GM13977 (cell line): ENCODE data around the gene IL11.
"Not testable (repeated sequence)": the region's sequence is repeated elsewhere in the genome, so short reads cannot be mapped to it uniquely, and the experiment has no call there.

ENCODE experiments used
- DNase-seq: peaks from one replicate; pipeline ENCODE4 v3.0.0; 2012; ENCODE audit warnings: low spot score
- CTCF ChIP-seq: IDR thresholded peaks from 2 replicates; pipeline ENCODE4 v1.5.1; 2012; ENCODE audit warnings: mild to moderate bottlenecking, control low read depth; ENCODE audit not compliant: insufficient read depth; ENCODE audit errors: extremely low read depth, missing control alignments
- in situ Hi-C: fragments of 300-500 bp; cut with MboI; formaldehyde crosslinking; loops from one replicate; pipeline ENCODE4 v1.12.0; 2022; ENCODE audit warnings: low sequenced_read_pairs, low pct_unique_long_range_greater_than_20kb, mixed read lengths, inconsistent platforms; ENCODE audit not compliant: unreplicated experiment

IL11 gene

GRCh38 chr19:55407800-55408532 is 37.7 kb upstream of the IL11 start:
- in situ Hi-C loops, result no loop called here
- TF ChIP-seq CTCF, result no peak

GRCh38 chr19:55407550-55407799 is 37.2 kb upstream of the IL11 start, which contains the start of gene UBE2S:
TSS of gene UBE2S (minus strand) at chr19:55407788. CDS start at chr19:55407589, 199 bp downstream.
- DNase-seq, in situ Hi-C loops: not testable (repeated sequence)

More at GRCh38 chr19:55407800-55408532, 37.7 kb upstream of the IL11 start:
- peak; percentile 99 for DNase-seq

- peak; percentile 62 for DNase-seq
- no peak for TF ChIP-seq CTCF
- in situ Hi-C loops, result no loop called here
These were observed 36.7 kb upstream of the IL11 start for GRCh38 chr19:55406826-55407549.

GRCh38 chr19:55406091-55406825 is 36.0 kb upstream of the IL11 start:
- no peak for TF ChIP-seq CTCF
- no peak for DNase-seq
- in situ Hi-C loops, result no loop called here

- TF ChIP-seq CTCF, result no peak
- in situ Hi-C loops, result no loop called here
- no peak for DNase-seq
These were observed 35.4 kb upstream of the IL11 start for GRCh38 chr19:55405638-55406037.

- DNase-seq, result peak; percentile 21
- TF ChIP-seq CTCF, result no peak
- in situ Hi-C loops, result no loop called here
These were observed 32.2 kb upstream of the IL11 start for GRCh38 chr19:55402509-55402908.

GRCh38 chr19:55401390-55401789 is 31.1 kb upstream of the IL11 start:
- DNase-seq, in situ Hi-C loops: not testable (repeated sequence)
